Left ventricle myocardium inferior (tissue), 1 donor: Measurements from ENCODE around the gene CRADD. TPM values are rescaled to one million over a fixed set of nuclear protein-coding genes. Genes with fewer than 3 reads are reported as not detected.
"Not testable (repeated sequence)": the region's sequence is repeated elsewhere in the genome, so short reads cannot be mapped to it uniquely, and the experiment has no call there.

Experiments
- DNase-seq: peaks from one replicate; pipeline ENCODE4 v3.0.0-alpha.2; 2020
- H3K27ac ChIP-seq: fragments of 200-600 bp; replicated peaks from 2 replicates; pipeline ENCODE4 v1.8.0; 2021
- H3K27me3 ChIP-seq: fragments of 200-600 bp; 2 replicates; pipeline ENCODE4 v1.8.0; 2021; ENCODE audit warnings: low read depth
- H3K36me3 ChIP-seq: fragments of 200-600 bp; 2 replicates; pipeline ENCODE4 v1.8.0; 2021
- H3K4me1 ChIP-seq: fragments of 200-600 bp; 2 replicates; pipeline ENCODE4 v1.8.0; 2021
- H3K4me3 ChIP-seq: fragments of 200-600 bp; 2 replicates; pipeline ENCODE4 v1.8.0; 2021; ENCODE audit warnings: mild to moderate bottlenecking, moderate library complexity
- H3K9me3 ChIP-seq: fragments of 200-600 bp; replicated peaks from 2 replicates; pipeline ENCODE4 v1.8.0; 2021
- CTCF ChIP-seq: fragments of 200-600 bp; IDR thresholded peaks from 2 replicates; pipeline ENCODE4 v1.8.0; 2021; ENCODE audit warnings: antibody characterized with exemption, mild to moderate bottlenecking, borderline replicate concordance
- intact Hi-C: fragments of 100-400 bp; cut with micrococcal nuclease; formaldehyde crosslinking; loops from one replicate; pipeline ENCODE4 v1.11.0; 2022
- total RNA-seq: library from RNA; stranded (reverse); fragmentation: NEBNext Ultra II Directional; extraction: Animal tissue kit (Norgen Biotek cat#: 25700); gene quantifications from one replicate; pipeline ENCODE4 v1.2.1, GENCODE V29; 2021
- donor health status: DM: no; HTN: yes; CAD: no; lungs with severe emphysema.

The CRADD gene
- total RNA-seq, 1 donor from 2014 or later = 46.4 TPM

- H3K36me3 ChIP-seq = peaks cover 5% of the 10 kb centered on the region
- no peak for DNase-seq
- TF ChIP-seq CTCF = no peak
- H3K9me3 ChIP-seq = peaks cover 21% of the 10 kb centered on the region
- no peak overlapping the region for H3K4me3 ChIP-seq
- no peak overlapping the region for H3K27ac ChIP-seq
- intact Hi-C loops = no loop called here
- H3K4me1 ChIP-seq = no peaks in the 10 kb centered on the region
- no peaks in the 10 kb centered on the region for H3K27me3 ChIP-seq
These were observed 248.5 kb downstream of the CRADD start for GRCh38 chr12:93925585-93926205.

GRCh38 chr12:93926237-93926636 is 249.1 kb downstream of the CRADD start:
- Histone ChIP-seq H3K36me3 (peaks cover 5% of the 10 kb centered on the region), H3K9me3 (peaks cover 21% of the 10 kb centered on the region), H3K4me3 (no peak overlapping the region), H3K27me3 (no peaks in the 10 kb centered on the region), H3K4me1 (no peaks in the 10 kb centered on the region), H3K27ac (no peak overlapping the region)
- intact Hi-C loops = no loop called here
- DNase-seq = no peak
- no peak for TF ChIP-seq CTCF

GRCh38 chr12:93929081-93929480 is 251.9 kb downstream of the CRADD start:
- H3K36me3 ChIP-seq, H3K4me1 ChIP-seq, H3K27me3 ChIP-seq, intact Hi-C loops, H3K27ac ChIP-seq, H3K4me3 ChIP-seq, DNase-seq: not testable (repeated sequence)
- H3K9me3 ChIP-seq = peaks cover 22% of the 10 kb centered on the region

GRCh38 chr12:93937812-93938211 is 260.6 kb downstream of the CRADD start:
- intact Hi-C loops = no loop called here
- Histone ChIP-seq H3K4me1 (no peaks in the 10 kb centered on the region), H3K9me3 (peaks cover 28% of the 10 kb centered on the region), H3K27me3 (no peaks in the 10 kb centered on the region), H3K36me3 (peaks cover 13% of the 10 kb centered on the region), H3K4me3 (no peak overlapping the region), H3K27ac (no peak overlapping the region)
- TF ChIP-seq CTCF = no peak
- no peak for DNase-seq

GRCh38 chr12:93938317-93938716 is 261.1 kb downstream of the CRADD start:
- Histone ChIP-seq H3K4me3 (no peak overlapping the region), H3K27ac (no peak overlapping the region), H3K4me1 (no peaks in the 10 kb centered on the region), H3K27me3 (no peaks in the 10 kb centered on the region), H3K36me3 (peaks cover 13% of the 10 kb centered on the region), H3K9me3 (peaks cover 28% of the 10 kb centered on the region)
- no peak for DNase-seq
- TF ChIP-seq CTCF = no peak
- intact Hi-C loops = no loop called here

- H3K36me3 ChIP-seq = peaks cover 13% of the 10 kb centered on the region
- no peaks in the 10 kb centered on the region for H3K4me1 ChIP-seq
- no peak for TF ChIP-seq CTCF
These were observed 261.8 kb downstream of the CRADD start for GRCh38 chr12:93938931-93939330.

More at GRCh38 chr12:93938931-93939330, 261.8 kb downstream of the CRADD start:
- no peak overlapping the region for H3K27ac ChIP-seq
- no peak overlapping the region for H3K4me3 ChIP-seq
- intact Hi-C loops = no loop called here
- no peaks in the 10 kb centered on the region for H3K27me3 ChIP-seq
- H3K9me3 ChIP-seq = peaks cover 28% of the 10 kb centered on the region
- DNase-seq = no peak
